Measurements from ENCODE around the gene UQCRHL.

DNA sequence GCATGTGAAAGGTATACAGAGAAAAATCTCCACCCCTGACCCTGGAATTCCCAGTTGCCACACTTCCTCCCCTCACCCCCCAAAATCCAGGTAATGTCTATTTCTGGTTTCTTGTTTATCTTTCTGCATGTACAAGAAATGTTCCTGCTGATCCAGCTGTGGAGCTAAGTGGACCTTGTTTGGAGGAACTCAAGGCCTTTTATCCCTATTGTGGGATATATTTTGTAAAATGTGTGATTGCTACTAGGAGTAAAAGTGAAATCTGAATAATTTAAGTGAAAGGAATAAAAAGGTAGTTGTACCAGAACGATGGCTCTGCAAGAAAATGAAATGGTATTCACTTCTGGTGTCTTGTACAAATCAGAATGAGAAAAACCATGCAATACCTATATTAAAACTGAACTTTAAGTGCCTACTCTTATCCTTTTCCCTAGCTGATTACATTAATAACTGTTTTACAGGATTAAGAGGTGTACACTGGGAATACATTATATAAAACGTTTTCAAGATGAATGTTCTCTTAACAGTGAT lies 43.1 kb upstream of the UQCRHL start:
- TF ChIP-seq POLR2AphosphoS5 (IDR thresholded peaks at IDR 0.05; ENCODE audit: low read depth, low read length) (no peak), SIN3A (IDR thresholded peaks at IDR 0.05; ENCODE audit: borderline replicate concordance, insufficient read depth, low read length) (no peak)
- TF ChIP-seq, protein P1, sequence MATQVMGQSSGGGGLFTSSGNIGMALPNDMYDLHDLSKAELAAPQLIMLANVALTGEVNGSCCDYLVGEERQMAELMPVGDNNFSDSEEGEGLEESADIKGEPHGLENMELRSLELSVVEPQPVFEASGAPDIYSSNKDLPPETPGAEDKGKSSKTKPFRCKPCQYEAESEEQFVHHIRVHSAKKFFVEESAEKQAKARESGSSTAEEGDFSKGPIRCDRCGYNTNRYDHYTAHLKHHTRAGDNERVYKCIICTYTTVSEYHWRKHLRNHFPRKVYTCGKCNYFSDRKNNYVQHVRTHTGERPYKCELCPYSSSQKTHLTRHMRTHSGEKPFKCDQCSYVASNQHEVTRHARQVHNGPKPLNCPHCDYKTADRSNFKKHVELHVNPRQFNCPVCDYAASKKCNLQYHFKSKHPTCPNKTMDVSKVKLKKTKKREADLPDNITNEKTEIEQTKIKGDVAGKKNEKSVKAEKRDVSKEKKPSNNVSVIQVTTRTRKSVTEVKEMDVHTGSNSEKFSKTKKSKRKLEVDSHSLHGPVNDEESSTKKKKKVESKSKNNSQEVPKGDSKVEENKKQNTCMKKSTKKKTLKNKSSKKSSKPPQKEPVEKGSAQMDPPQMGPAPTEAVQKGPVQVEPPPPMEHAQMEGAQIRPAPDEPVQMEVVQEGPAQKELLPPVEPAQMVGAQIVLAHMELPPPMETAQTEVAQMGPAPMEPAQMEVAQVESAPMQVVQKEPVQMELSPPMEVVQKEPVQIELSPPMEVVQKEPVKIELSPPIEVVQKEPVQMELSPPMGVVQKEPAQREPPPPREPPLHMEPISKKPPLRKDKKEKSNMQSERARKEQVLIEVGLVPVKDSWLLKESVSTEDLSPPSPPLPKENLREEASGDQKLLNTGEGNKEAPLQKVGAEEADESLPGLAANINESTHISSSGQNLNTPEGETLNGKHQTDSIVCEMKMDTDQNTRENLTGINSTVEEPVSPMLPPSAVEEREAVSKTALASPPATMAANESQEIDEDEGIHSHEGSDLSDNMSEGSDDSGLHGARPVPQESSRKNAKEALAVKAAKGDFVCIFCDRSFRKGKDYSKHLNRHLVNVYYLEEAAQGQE (IDR thresholded peaks at IDR 0.05; ENCODE audit: insufficient read depth in 1 of 2, low read depth in 2 of 2, low read length in 2 of 2): no peak

Data from PFSK-1 (cell line).